ENCODE data around the gene RFX2. TPM values are rescaled to one million over a fixed set of nuclear protein-coding genes. Genes with fewer than 3 reads are reported as not detected.

Gene RFX2
- total RNA-seq: 9.1 and 14.5 TPM in 2 replicates

DNA sequence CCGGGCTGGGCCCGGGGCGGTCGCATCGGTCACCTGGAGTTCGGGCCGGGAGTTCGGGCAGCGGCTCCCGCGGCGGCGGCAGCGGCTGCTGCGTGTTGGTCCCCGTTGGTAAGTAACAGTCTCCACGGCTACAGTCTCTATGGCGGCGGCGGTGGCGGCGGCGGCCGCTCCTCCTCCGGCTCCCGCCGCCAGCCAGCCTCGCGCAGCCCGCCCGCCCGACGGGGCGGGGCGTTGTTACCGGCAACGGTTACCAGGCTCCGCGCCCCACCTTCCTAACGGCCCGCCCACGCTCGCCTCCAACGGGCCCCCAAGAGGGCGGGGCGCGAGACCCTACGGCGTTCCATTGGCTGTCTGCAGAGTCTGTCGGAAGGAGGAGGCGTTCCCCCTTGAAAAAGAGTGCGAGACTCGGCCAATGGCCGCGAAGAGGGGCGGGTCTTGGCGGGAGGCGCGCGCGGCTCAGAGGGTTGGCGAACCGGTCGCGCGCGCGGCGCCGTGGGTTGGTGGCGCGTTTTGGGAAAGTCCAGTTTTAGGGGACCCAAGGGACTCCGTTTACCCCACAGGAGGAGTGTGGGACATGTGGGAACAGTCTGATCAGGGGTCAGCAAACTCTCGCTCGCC lies at the start of gene RFX2:
TSS of gene RFX2 (minus strand) at position 141 of the 618 bp plus-strand sequence. CDS start 63,004 bp downstream, outside the sequence.

GRCh38 chr19:5977785-5978605 lies 132.3 kb downstream of the RFX2 start, which contains the start of gene RANBP3:
RANBP3 (minus strand) TSS chr19:5978140; CDS start chr19:5978082, 58 bp downstream.

Other genes with a start within 250 kb of the RFX2 start
- gene FUT5, start 240.0 kb downstream of the RFX2 start, total RNA-seq: 0.07 TPM in 1 of 2 replicates, not detected in the other
- 116 and 128 TPM in 2 replicates for gene NDUFA11, start 206.7 kb downstream of the RFX2 start, total RNA-seq
- gene VMAC, start 205.6 kb downstream of the RFX2 start, total RNA-seq: 5.0 and 5.9 TPM in 2 replicates
- gene CAPS, start 196.2 kb downstream of the RFX2 start, total RNA-seq: 3.7 and 4.1 TPM in 2 replicates
- 33.5 and 38.0 TPM in 2 replicates for gene RANBP3, start 132.4 kb downstream of the RFX2 start, total RNA-seq
- not detected in 2 replicates for gene ACSBG2, start 25.2 kb upstream of the RFX2 start, total RNA-seq
- 11.3 and 14.5 TPM in 2 replicates for gene MLLT1, start 169.5 kb upstream of the RFX2 start, total RNA-seq
- not detected in 2 replicates for gene ACER1, start 223.1 kb upstream of the RFX2 start, total RNA-seq

All from smooth muscle cell of the pulmonary artery (primary cell).